WTC11 (cell line): ENCODE data around the gene COL1A1. TPM values are rescaled to one million over a fixed set of nuclear protein-coding genes. Genes with fewer than 3 reads are reported as not detected.

ENCODE experiments used
- ATAC-seq: fragments of 200-7000 bp; cut with Tn5 transposase; 2 replicates; pipeline ENCODE4 v1.10.0; 2021; ENCODE audit warnings: mild to moderate bottlenecking, moderate library complexity
- CTCF ChIA-PET: fragments of 300-600 bp; sonication (Branson Sonifier 250); formaldehyde crosslinking; loops from one replicate; lab custom pipeline; 2021; ENCODE audit warnings: antibody characterized with exemption; lab: Charles Lee
- POLR2A ChIA-PET: fragments of 350-600 bp; sonication (Branson Sonifier 250); formaldehyde crosslinking; loops from one replicate; lab custom pipeline; 2021; ENCODE audit warnings: antibody characterized with exemption; lab: Charles Lee
- DNase-seq: peaks from one replicate; pipeline ENCODE4 v3.0.0; 2021; ENCODE audit warnings: low spot score
- H3K27ac Mint-ChIP-seq: 2 replicates; pipeline ENCODE4 v1.8.0; 2021; ENCODE audit warnings: mixed read lengths
- H3K27me3 Mint-ChIP-seq: 2 replicates; pipeline ENCODE4 v1.8.0; 2021; ENCODE audit warnings: low read depth, mild to moderate bottlenecking, moderate library complexity, mixed read lengths
- H3K36me3 Mint-ChIP-seq: 2 replicates; pipeline ENCODE4 v1.8.0; 2021; ENCODE audit warnings: mixed read lengths
- H3K4me1 Mint-ChIP-seq: 2 replicates; pipeline ENCODE4 v1.8.0; 2022; ENCODE audit warnings: mixed read lengths
- H3K4me3 Mint-ChIP-seq: 2 replicates; pipeline ENCODE4 v1.8.0; 2021; ENCODE audit warnings: mild to moderate bottlenecking, moderate library complexity, mixed read lengths
- H3K9me3 Mint-ChIP-seq: 2 replicates; pipeline ENCODE4 v1.8.0; 2021; ENCODE audit warnings: mixed read lengths
- CREB1 ChIP-seq: sonication (generic); formaldehyde crosslinking; IDR thresholded peaks from 2 replicates; pipeline ENCODE4 v1.8.0; 2023; ENCODE audit warnings: mild to moderate bottlenecking, missing genetic modification reagents
- E2F4 ChIP-seq: sonication (generic); formaldehyde crosslinking; IDR thresholded peaks from 2 replicates; pipeline ENCODE4 v1.8.1; 2022; ENCODE audit warnings: low read depth, mild to moderate bottlenecking, moderate library complexity, missing genetic modification reagents, borderline replicate concordance
- ESRRA ChIP-seq: sonication (generic); formaldehyde crosslinking; IDR thresholded peaks from 2 replicates; pipeline ENCODE4 v1.8.1; 2022; ENCODE audit warnings: mild to moderate bottlenecking, missing genetic modification reagents, borderline replicate concordance
- HMGA2 ChIP-seq: fragments of 250-450 bp; sonication (Bioruptor Pico); IDR thresholded peaks from 2 replicates; pipeline ENCODE4 v1.4.0; 2021; ENCODE audit warnings: mild to moderate bottlenecking, moderate library complexity
- NR1H2 ChIP-seq: sonication (generic); formaldehyde crosslinking; IDR thresholded peaks from 2 replicates; pipeline ENCODE4 v1.9.0; 2021; ENCODE audit warnings: mild to moderate bottlenecking, moderate library complexity, missing genetic modification reagents
- PRRX2 ChIP-seq: fragments of 250-450 bp; sonication (Bioruptor Pico); IDR thresholded peaks from 2 replicates; pipeline ENCODE4 v1.8.0; 2021; ENCODE audit warnings: mild to moderate bottlenecking
- RORB ChIP-seq: fragments of 250-450 bp; sonication (Bioruptor Pico); IDR thresholded peaks from 2 replicates; pipeline ENCODE4 v1.9.0; 2021; ENCODE audit warnings: mild to moderate bottlenecking
- SMAD4 ChIP-seq: sonication (generic); formaldehyde crosslinking; IDR thresholded peaks from 2 replicates; pipeline ENCODE4 v1.8.0; 2022; ENCODE audit warnings: mild to moderate bottlenecking, missing genetic modification reagents
- SOX15 ChIP-seq: fragments of 250-450 bp; sonication (Bioruptor Pico); IDR thresholded peaks from 2 replicates; pipeline ENCODE4 v1.9.0; 2021; ENCODE audit warnings: mild to moderate bottlenecking
- SP1 ChIP-seq: sonication (generic); formaldehyde crosslinking; conservative IDR thresholded peaks from 2 replicates; pipeline ENCODE4 v1.8.1; 2022; ENCODE audit warnings: missing genetic modification reagents
- TEAD1 ChIP-seq: sonication (generic); formaldehyde crosslinking; IDR thresholded peaks from 2 replicates; pipeline ENCODE4 v1.8.0; 2022; ENCODE audit warnings: mild to moderate bottlenecking, missing genetic modification reagents
- ZBTB43 ChIP-seq: sonication (generic); formaldehyde crosslinking; IDR thresholded peaks from 2 replicates; pipeline ENCODE4 v1.8.1; 2023; ENCODE audit warnings: mild to moderate bottlenecking, missing genetic modification reagents
- ZNF138 ChIP-seq: sonication (generic); formaldehyde crosslinking; conservative IDR thresholded peaks from 2 replicates; pipeline ENCODE4 v1.8.1; 2022; ENCODE audit warnings: mild to moderate bottlenecking, moderate library complexity, missing genetic modification reagents
- ZNF263 ChIP-seq: sonication (generic); formaldehyde crosslinking; IDR thresholded peaks from 2 replicates; pipeline ENCODE4 v1.8.1; 2022; ENCODE audit warnings: low read depth, mild to moderate bottlenecking, moderate library complexity, missing genetic modification reagents
- ZNF425 ChIP-seq: fragments of 250-450 bp; sonication (Bioruptor Pico); conservative IDR thresholded peaks from 2 replicates; pipeline ENCODE4 v1.9.0; 2021; ENCODE audit warnings: mild to moderate bottlenecking
- total RNA-seq: library from RNA; stranded (reverse); gene quantifications from 3 replicates; pipeline ENCODE4 v1.2.3, GENCODE V29; 2021
- TF ChIP-seq, protein P1 (sequence below): sonication (generic); formaldehyde crosslinking; conservative IDR thresholded peaks from 2 replicates; pipeline ENCODE4 v1.8.1; 2022; ENCODE audit warnings: mild to moderate bottlenecking, missing genetic modification reagents
- TF ChIP-seq, protein P2 (sequence below): fragments of 250-450 bp; sonication (Bioruptor Pico); IDR thresholded peaks from 2 replicates; pipeline ENCODE4 v1.9.0; 2021; ENCODE audit warnings: mild to moderate bottlenecking
- TF ChIP-seq, protein P3 (sequence below): sonication (generic); formaldehyde crosslinking; IDR thresholded peaks from 2 replicates; pipeline ENCODE4 v1.8.0; 2022; ENCODE audit warnings: mild to moderate bottlenecking, missing genetic modification reagents
- TF ChIP-seq, protein P4 (sequence below): sonication (generic); formaldehyde crosslinking; IDR thresholded peaks from 2 replicates; pipeline ENCODE4 v1.8.1; 2022; ENCODE audit warnings: low read depth, missing genetic modification reagents, borderline replicate concordance

COL1A1 gene
- total RNA-seq, 1 experiment from 2014 or later, result 52.1 TPM

DNA sequence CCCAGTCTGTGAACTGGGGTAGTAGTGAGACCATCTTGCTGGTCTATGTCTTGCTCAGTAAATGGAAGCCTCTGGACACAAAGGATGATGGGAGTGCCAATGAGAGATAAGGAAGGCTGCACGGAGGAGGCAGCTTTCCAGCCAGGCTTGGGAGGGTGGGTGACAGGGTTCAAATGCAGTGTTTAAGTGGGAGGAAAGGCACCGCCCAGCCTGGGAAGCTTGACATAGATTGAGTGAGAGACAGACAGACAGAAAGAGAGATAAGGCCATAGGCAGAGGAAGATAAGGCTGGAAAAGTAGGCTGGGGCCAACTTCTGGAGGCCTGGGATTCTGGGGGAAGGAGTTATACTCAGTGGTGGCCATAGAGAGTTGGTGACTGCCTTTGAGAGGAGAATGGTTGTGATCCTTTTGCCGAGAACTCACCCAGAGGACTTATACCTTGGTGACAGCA is 7.2 kb upstream of the COL1A1 start:
- no peak for TF ChIP-seq SMAD4 (CRISPR knock-in tag)
- no peak for TF ChIP-seq PRRX2 (CRISPR knock-in tag)
- TF ChIP-seq, protein P1, sequence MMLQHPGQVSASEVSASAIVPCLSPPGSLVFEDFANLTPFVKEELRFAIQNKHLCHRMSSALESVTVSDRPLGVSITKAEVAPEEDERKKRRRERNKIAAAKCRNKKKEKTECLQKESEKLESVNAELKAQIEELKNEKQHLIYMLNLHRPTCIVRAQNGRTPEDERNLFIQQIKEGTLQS (CRISPR knock-in tag), result no peak
- TF ChIP-seq NR1H2 (CRISPR knock-in tag), result no peak
- TF ChIP-seq SOX15 (CRISPR knock-in tag), result no peak
- TF ChIP-seq RORB (CRISPR knock-in tag), result no peak
- TF ChIP-seq ZNF425 (CRISPR knock-in tag), result no peak
- no peak for TF ChIP-seq ZBTB43 (CRISPR knock-in tag)
- TF ChIP-seq, protein P2, sequence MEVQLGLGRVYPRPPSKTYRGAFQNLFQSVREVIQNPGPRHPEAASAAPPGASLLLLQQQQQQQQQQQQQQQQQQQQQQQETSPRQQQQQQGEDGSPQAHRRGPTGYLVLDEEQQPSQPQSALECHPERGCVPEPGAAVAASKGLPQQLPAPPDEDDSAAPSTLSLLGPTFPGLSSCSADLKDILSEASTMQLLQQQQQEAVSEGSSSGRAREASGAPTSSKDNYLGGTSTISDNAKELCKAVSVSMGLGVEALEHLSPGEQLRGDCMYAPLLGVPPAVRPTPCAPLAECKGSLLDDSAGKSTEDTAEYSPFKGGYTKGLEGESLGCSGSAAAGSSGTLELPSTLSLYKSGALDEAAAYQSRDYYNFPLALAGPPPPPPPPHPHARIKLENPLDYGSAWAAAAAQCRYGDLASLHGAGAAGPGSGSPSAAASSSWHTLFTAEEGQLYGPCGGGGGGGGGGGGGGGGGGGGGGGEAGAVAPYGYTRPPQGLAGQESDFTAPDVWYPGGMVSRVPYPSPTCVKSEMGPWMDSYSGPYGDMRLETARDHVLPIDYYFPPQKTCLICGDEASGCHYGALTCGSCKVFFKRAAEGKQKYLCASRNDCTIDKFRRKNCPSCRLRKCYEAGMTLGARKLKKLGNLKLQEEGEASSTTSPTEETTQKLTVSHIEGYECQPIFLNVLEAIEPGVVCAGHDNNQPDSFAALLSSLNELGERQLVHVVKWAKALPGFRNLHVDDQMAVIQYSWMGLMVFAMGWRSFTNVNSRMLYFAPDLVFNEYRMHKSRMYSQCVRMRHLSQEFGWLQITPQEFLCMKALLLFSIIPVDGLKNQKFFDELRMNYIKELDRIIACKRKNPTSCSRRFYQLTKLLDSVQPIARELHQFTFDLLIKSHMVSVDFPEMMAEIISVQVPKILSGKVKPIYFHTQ (CRISPR knock-in tag), result no peak
- TF ChIP-seq, protein P3, sequence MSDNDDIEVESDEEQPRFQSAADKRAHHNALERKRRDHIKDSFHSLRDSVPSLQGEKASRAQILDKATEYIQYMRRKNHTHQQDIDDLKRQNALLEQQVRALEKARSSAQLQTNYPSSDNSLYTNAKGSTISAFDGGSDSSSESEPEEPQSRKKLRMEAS, result no peak
- TF ChIP-seq SP1 (CRISPR knock-in tag), result no peak
- no peak for TF ChIP-seq TEAD1 (CRISPR knock-in tag)
- TF ChIP-seq, protein P4, sequence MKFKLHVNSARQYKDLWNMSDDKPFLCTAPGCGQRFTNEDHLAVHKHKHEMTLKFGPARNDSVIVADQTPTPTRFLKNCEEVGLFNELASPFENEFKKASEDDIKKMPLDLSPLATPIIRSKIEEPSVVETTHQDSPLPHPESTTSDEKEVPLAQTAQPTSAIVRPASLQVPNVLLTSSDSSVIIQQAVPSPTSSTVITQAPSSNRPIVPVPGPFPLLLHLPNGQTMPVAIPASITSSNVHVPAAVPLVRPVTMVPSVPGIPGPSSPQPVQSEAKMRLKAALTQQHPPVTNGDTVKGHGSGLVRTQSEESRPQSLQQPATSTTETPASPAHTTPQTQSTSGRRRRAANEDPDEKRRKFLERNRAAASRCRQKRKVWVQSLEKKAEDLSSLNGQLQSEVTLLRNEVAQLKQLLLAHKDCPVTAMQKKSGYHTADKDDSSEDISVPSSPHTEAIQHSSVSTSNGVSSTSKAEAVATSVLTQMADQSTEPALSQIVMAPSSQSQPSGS (CRISPR knock-in tag), result no peak
- no peak for TF ChIP-seq ZNF263
- no peak for TF ChIP-seq CREB1 (CRISPR knock-in tag)
- DNase-seq, result no peak
- POLR2A ChIA-PET, result interaction anchor here (1.1 to 1.6 kb wide), 2 partner anchors 51 to 66 kb away, joined by 3 to 8 read pairs; partner anchors contain the start of gene TMEM92
- no peaks in the 10 kb centered on the region for H3K36me3 Mint-ChIP-seq
- no peak overlapping the region for H3K4me3 Mint-ChIP-seq
- H3K27me3 Mint-ChIP-seq, result peaks cover 40% of the 10 kb centered on the region
- H3K9me3 Mint-ChIP-seq, result no peaks in the 10 kb centered on the region
- no peak for ATAC-seq
- H3K27ac Mint-ChIP-seq, result no peak overlapping the region
- H3K4me1 Mint-ChIP-seq, result peaks cover 80% of the 10 kb centered on the region
- CTCF ChIA-PET, result interaction anchor here (1.1 to 15.3 kb wide), 4 partner anchors 8 to 90 kb away, joined by 5 to 514 read pairs (median 80); partner anchors contain the start of genes COL1A1 and TMEM92

GRCh38 chr17:50207792-50208567 is 6.5 kb upstream of the COL1A1 start:
- peak; percentile 34 for DNase-seq
- ATAC-seq, result peak; percentile 27
- H3K9me3 Mint-ChIP-seq, result no peaks in the 10 kb centered on the region
- H3K27me3 Mint-ChIP-seq, result peaks cover 47% of the 10 kb centered on the region
- peak overlapping the region; percentile 52 for H3K27ac Mint-ChIP-seq
- ChIA-PET CTCF (interaction anchor here (1.1 to 15.3 kb wide), 9 partner anchors 7 to 190 kb away, joined by 3 to 514 read pairs (median 6); partner anchors contain the start of genes COL1A1, LRRC59 and TMEM92), POLR2A (interaction anchor here (1.6 kb wide), 1 partner anchor 66 kb away, joined by 8 read pairs; the partner anchor contains the start of gene TMEM92)
- H3K36me3 Mint-ChIP-seq, result no peaks in the 10 kb centered on the region
- no peak overlapping the region for H3K4me3 Mint-ChIP-seq
- peaks cover 75% of the 10 kb centered on the region for H3K4me1 Mint-ChIP-seq
- no peak for TF ChIP-seq ZNF138
- no peak for TF ChIP-seq HMGA2 (CRISPR knock-in tag)
- TF ChIP-seq ESRRA (CRISPR knock-in tag), result no peak
- no peak for TF ChIP-seq E2F4 (CRISPR knock-in tag)
- TF ChIP-seq, protein P2 (CRISPR knock-in tag), result no peak
